Islet of Langerhans (tissue), 1 donor: Measurements from ENCODE around the gene ZNF236.

Experiments
- FAIRE-seq: peaks from one replicate; lab custom pipeline; 2011; peaks lifted over from hg19 to GRCh38; lab: Jason Lieb, UNC

The ZNF236 gene

DNA sequence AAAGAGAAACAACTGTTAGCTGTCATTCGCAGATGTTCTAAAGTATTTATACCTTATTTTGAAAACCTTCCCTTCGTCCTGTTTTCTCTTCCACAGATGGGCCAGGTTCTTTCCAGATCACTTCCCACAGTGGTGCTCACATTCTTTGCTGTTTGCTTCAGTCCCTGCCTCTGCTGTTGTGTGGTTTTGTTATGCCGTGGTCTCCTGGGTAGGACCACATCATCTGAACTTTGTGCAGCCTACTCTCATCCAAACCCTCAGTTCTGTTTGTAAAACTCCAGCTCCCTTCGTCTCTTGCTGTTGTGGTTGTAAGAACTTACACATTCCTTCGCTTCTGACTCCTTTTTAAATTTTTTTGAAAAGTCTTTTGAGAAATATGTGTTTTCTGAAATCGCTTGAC lies 38.1 kb downstream of the ZNF236 start:
- FAIRE-seq: no peak

DNA sequence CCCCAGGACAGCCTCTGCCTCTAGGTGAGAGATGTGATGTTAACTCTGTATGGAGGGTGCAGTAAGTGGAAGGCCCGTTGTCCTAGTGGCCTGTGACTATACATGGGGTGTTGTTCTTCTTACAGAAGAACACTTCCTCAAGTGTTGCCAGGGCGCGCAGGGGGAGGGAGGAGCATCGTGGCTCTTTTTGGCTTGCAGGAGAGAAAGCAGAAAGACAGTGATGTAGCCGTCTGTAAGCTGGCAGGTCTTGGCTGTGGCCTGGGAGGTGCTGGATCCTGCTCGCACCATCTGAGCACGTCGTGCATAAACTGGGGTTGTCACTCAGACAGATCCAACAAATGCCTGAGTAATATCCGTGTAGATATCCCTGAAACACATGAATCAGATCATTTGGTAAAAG lies 44.3 kb downstream of the ZNF236 start:
- FAIRE-seq: no peak

DNA sequence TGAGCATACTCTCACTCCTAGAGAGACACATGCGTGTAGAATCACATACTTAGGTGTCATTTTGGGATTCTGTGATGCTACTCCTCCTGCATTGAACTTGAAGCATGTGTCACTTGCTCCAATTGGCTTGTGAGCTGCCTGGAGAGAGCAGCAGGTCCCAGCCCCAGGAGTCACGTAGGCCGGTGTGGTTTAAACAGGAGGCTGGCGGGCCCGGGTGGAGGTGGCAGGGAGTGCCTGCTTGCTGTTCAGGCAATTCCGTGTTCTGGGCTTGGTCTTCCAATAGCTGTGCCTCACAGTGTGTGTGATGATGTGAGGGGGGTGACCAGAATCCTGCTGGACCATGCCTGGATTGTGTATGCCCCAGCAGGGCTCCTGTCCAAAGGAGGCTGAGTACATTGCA lies 51.0 kb downstream of the ZNF236 start:
- no peak for FAIRE-seq

DNA sequence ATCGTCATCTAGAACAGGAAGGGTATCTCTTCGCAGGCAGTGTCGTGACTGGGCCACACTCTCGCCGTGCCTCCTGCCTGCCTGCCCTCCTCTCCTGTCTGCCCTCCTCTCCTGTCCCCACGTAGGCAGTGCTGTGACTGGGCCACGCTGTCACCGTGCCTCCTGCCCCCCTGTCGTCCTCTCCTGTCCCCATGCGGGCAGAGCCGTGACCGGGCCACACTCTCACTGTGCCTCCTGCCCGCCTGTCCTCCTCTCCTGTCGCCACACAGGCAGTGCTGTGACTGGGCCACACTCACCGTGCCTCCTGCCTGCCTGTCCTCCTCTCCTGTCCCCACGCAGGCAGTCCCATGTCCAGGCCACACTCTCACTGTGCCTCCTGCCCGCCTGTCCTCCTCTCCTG lies 51.4 kb downstream of the ZNF236 start:
- no peak for FAIRE-seq

DNA sequence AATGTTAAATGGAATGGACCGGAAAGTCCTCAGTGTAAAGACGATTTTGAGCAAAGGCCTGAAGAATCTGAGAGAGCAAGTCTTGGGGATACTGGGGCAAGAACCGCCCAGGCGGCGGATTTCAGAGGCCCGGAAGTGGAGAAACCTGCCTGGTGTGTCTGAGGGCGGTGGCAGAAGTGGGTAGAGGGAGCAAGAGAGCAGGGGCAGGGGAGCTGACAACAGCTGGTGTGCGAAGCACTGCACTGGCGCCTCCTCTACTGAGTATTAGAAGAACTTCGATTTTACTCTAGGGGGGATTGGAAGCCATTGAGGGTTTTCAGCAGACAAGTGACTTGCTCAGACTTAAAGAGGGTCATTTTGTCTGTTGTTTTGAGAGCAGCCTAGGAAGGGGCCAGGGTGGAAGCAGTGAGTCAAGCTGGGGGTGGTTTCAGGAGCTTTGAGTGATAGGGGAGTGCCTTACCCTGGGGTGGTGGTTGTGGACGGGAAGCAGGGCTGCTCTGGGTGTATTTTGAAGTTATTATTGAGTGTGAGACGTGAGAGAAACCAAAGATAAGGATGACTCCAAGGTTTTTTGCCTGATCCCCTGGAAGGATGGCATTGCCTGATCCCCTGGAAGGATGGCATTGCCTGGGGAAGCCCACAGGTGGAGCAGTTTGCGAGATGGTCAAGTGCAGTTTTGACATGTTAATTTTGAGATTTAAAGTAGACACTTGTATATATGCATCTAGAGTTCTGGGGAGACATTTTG lies 52.5 kb downstream of the ZNF236 start:
- FAIRE-seq: no peak

DNA sequence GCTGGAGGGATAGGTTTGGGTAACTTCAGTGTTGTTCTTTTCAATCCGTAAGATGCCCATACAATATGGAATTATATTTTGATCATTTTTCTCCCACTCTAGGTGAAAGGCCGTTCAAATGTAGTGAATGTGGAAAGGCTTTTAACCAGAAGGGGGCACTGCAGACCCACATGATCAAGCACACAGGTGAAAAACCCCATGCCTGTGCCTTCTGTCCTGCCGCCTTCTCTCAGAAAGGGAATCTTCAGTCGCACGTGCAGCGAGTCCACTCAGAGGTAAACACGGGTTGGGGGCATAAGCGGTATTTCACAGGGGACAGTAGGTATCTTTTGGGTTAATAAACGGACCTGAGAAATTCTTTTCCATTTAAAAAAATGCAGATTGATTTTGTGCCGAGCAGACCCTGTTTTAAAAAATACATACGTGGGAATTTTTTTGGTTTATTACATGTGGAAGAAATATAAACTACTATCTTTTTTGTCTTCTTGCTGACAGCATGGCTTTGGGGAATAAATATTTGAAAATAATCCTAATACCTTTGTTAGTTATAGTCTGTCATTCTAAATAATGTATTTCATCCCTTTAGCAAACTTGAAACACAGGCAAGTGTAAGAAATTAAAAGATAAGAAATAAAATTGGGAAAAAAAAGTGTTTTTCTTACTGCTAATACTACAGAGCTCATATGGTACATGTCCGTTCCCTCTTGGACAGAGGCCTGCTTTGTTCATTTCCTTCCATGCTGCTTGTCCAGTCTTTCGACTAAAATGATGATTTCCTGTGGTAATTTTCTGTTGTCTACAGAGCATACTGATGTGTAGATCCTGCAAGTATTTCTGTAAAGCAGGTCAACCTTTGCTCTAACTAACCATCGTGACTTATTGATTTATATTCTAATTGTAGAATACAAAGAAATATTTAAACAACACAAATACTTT lies 53.3 kb downstream of the ZNF236 start:
- peak; percentile 33 for FAIRE-seq

DNA sequence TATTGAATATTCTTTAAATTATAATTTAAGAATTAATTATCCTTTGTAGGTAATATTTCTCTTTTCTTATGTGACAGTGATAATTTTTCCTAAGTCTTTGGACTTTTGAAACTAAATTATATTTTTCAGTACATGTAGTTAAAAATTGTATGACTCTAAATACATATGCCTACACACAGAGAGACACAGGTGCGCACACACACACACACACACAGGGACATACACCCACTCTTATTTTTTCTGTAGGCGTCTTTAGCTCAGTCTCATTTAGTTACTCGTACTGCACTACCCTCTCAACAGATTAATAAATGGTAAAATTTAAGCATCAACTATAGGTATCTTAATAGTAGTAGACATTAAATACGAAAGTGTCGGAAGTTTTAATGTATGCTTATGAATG lies 56.1 kb downstream of the ZNF236 start:
- peak; percentile 9 for FAIRE-seq

DNA sequence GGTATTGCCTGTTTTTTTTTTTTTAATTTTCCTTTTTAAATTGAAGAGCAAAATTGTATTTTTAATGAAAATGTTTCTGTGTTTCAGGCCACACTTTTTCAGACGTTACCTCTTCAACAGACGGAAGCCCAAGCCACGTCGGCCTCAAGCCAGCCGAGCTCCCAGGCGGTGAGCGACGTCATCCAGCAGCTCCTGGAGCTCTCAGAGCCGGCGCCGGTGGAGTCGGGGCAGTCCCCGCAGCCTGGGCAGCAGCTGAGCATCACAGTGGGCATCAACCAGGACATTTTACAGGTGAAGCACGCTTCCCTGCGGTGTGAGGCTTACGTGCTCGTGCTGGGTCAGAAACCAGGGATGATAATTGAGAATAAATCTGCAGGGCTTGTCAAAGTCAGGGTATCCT lies 57.7 kb downstream of the ZNF236 start:
- no peak for FAIRE-seq

DNA sequence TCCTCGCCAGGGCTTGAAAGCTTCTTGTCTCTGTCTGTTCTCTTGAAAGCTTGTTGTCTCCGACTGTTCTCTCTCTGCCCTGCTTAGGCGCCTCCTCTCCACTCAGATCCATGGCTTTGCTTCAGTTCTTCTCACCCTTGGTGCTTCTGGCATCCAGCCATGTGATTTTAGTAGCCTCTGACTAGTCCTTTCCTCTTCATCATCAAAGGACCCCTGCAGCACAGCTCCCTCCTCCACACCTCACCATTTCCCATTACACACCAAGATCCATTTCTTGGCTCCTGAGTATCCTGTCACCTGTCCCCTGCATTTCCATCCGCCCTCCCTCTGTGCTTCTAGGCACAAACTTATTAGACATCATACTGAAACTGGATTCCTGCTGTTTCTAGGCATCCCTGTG lies 59.4 kb downstream of the ZNF236 start:
- no peak for FAIRE-seq

DNA sequence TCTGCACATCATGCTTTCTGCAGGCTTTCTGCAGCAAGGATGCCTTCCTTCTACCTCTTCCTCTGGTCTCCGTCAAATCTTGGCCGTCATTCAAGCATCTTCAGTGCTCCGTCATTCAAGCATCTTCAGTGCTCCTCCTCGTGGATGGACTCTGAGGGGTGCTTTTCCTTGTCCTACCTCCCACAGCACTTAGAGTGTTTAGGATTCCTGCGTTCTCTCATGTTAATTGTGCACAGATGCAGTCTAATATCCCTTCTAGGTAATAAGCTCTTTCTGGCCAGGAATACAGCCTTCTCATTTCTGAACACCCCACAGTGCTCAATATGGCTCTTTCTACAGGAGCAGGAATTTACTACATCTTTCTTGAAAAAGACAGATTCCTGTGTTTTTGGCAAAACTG lies 59.8 kb downstream of the ZNF236 start:
- FAIRE-seq: no peak

DNA sequence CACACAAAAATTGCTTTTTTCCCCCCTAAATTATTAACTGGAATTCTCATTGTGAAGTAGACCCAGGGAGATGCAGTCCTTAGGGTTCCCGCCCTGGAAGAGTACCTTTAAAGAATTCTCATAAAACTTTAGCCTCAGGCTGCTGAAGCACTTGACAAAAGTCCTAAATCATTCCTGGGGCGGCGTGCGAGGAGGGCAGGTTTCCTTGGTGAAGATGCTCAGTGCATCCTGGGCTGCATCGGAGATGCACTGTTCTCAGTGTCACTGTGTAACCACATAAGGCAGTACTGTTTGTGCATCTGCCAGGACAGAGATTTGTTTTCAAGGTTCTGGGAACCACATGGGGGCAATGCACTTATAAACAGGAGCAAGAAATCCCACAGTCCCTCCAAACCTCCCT lies 62.6 kb downstream of the ZNF236 start:
- no peak for FAIRE-seq

DNA sequence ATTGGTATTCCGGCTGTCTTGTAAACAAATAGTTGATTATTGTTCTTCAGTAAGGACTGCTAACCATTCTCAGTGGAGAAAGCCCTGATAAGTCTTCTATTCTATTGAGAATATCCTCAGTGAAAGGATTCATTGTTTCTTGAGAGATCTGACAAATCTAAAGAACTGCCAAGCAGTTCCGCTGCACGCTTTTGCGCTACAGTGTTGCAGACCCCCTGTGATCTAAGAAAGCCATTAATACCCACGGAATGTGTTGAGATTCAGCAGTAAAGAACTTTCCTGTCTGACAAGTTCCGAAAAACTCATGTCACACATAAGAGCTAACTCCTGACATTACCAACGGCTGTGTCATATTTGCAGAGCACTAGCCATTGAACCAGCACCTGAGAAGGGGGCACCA lies 63.8 kb downstream of the ZNF236 start:
- no peak for FAIRE-seq

DNA sequence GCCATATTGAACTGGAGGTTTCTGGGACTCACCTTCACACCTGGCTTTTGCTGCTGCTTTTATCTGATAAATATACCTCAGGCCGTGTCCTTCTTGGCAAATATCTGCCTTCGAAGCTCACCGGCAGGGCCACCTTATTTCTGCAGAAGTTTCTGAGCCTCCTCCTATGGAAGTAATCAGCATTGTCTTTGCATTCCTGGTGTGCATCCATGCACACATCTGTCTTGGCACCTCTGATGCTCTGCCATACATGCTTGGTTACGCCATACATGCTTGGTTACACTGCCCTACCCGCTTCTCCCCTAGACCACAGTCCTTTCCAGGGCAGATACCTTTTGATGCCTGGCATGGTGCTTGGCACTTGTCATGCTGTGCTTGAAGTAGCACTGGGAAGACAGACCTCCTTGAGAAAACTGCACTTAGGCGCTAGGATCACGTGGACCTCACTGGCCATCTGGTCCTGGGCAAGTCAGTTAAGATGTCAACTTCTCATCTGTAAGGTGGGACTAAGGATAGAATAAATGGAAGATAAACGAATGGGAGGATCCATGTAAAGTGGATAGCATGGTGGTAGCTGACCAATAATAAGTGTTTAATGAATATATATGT lies 66.8 kb downstream of the ZNF236 start:
- FAIRE-seq: no peak

DNA sequence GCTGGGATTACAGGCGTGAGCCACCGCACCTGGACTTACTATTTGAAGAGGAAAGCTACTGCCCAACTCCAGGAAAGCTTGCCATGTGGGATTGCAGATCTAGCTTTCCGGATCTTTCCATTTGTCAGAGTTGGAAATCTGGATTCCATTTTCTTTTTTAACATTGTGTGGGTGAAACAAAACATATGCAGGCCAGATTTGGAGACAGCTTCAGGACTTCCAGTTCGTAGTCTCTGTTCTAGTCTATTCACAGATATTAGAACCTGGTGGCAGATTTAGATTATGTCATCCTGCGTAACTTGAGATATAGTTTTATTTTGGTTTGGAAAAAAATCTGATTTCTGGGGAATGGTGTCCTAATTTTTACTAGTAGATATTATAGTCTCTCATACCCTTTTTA lies 70.5 kb downstream of the ZNF236 start:
- FAIRE-seq: no peak

DNA sequence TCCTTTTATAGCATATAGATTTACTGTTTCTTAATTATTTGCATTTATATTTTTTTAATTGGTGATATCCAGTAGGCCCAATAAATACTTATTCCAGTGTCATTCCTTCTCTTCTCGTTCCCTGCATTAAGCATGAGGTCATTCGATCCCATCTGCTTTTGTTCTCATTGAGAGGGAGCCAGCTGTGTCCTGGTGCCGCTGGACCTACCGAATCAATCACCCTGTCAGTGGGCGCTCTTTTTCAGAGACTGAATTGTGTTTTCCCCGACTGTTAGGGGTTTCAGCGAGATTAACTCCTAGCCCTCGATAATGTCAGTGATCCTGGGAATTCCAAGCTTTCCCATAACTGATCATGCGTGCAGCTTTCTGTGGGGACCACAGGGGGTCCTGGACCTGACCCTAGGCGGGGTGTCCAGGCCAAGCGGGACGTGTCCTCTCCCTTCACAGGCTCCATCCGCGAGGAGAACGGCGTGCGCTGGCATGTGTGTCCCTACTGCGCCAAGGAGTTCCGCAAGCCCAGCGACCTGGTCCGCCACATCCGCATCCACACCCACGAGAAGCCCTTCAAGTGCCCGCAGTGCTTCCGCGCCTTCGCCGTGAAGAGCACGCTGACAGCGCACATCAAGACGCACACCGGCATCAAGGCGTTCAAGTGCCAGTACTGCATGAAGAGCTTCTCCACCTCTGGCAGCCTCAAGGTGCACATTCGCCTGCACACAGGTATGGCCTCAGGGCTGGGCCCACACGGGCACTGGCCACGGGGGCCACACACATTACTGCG lies 72.4 kb downstream of the ZNF236 start:
- FAIRE-seq: no peak

DNA sequence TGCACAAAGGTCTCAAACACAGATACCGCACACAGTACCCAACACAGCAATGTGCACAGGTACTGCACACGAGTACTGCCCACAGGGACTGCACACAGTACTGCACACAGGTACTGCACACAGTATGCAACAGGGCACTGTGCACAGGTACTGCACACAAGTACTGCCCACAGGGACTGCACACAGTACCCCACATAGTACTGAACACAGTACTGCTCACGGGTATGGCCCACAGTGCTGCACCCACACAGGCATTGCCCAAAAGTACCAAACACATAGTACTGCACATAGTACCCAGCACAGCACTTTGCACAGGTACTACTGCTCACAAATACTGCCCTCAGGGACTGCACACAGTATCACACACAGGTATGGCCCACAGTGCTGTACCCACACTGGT lies 73.1 kb downstream of the ZNF236 start:
- no peak for FAIRE-seq

DNA sequence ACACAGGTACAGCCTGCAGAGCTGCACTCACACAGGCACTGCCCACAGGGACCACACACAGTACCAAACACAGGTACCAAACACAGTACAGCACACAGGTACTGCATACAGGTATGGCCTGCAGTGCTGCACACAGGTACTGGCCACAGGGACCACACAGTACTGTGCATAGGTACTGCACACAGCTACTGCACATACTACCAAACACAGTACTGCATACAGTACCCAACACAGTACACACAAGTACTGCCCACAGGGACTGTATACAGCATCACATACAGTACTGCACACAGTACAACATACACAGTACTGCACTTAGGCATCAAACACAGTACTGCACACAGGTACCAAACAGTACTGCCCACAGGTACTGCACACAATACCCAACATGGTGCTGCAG lies 74.3 kb downstream of the ZNF236 start:
- no peak for FAIRE-seq

DNA sequence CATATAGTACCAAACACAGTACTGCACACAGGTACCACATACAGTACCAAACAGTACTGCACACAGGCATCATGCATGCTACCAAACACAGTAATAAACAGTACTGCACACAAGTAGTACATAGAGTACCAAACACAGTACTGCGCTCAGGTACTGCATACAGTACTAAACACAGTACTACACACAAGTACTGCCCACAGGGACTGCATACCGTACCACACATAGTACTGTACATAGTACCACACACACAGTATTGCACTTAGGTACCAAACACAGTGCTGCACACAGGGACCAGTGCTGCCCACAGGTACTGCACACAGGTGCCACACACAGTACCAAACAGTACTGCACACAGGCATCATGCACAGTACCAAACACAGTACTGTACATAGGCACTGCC lies 74.9 kb downstream of the ZNF236 start:
- no peak for FAIRE-seq

DNA sequence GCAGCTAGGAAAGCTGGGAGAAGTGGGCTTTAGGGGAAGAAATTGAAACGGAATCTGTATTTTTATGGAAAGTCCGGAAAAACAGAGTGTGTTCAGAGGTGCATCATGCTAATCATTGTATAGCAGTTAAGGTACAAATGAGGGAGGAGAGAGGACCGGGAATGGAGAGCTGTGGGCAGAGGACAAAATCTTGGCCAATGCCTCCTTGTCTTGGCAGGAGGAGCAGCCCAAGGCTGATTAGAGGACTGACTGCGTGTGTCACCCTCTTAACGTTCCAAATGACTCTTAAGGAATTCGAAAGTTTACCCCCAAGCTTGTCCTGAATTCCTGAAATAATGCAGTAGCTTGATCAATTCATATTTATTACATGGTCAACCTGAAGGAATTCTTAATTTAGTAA lies 81.0 kb downstream of the ZNF236 start:
- FAIRE-seq: no peak

DNA sequence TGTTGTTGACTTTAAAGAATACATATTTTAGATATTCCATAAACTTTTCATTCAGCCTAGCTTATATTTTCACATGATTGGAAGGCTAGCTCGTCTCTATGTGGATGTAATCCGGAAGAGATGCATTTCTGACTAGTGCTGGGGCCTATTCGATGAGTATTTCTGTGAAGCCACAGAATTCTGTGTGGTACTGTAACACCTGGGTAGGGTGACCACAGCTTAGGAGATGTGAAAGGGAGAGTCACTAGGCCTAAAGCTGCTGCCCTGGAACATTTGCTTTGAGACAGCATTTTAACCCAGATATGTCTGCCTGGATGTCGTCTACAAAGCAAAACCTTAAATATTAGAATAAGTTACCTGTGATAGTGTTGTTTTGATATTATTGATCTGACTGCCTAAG lies 83.5 kb downstream of the ZNF236 start:
- no peak for FAIRE-seq

DNA sequence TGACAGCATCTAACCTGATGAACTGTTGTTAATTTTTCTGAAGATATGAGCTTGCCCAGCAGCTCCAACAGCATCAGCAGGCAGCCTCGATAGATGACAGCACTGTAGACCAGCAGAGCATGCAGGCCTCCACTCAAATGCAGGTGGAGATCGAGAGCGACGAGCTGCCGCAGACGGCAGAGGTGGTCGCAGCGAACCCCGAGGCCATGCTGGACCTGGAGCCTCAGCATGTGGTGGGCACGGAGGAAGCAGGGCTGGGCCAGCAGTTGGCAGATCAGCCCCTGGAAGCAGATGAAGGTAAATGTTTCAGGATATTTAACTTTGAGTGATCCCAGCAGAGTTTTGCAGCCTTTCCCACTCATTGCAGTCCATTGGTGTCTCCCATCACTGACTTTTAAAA lies 85.9 kb downstream of the ZNF236 start:
- FAIRE-seq: no peak

DNA sequence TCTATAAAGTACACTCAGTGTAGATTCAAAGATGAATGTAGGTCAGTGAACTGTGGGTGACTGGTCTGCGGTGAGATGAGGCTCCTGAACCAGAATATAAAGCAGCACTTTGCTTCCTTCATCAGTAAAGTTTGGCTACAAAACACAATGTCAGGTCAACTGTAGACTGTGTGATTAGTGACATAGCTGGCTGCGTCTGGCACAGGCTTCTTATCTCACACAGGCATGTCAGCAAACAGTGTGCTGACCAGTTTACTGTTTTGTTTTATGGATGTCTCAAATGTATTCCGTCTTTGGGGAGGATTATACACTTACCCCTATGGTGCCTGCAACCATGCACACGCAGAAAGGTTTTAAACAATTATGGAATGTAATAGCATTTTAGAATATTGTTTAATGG lies 87.1 kb downstream of the ZNF236 start:
- no peak for FAIRE-seq

DNA sequence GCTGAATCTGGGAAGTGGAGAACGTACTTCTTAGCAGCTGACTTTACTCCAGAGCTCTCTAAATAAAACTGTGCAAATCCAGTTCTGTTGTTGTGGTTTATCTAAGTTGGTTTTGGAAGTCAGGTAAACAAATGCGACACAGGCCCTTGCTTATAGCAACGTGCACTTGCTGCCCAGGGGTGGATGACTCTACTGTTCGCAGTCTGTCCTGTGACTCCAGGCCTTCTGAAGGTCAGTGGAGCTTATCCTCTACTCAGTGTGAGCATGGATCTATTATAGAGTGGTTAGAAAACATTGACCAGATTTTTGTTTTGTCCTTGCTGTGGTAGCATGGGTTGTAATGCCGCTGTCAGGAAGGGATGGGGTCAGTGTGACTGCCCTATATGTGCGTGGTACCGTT lies 89.1 kb downstream of the ZNF236 start:
- FAIRE-seq: no peak
